Activated CD8-positive, alpha-beta memory T cell treated with anti-CD3 and anti-CD28 coated beads, Interleukin-2, amount 50 U/mL, for 1 hour (primary cell): ENCODE data around the gene ADCY6.

Experiments
- DNase-seq: peaks from one replicate; pipeline ENCODE4 v3.0.0-alpha.2; 2020; ENCODE audit errors: extremely low read depth

Gene ADCY6

DNA sequence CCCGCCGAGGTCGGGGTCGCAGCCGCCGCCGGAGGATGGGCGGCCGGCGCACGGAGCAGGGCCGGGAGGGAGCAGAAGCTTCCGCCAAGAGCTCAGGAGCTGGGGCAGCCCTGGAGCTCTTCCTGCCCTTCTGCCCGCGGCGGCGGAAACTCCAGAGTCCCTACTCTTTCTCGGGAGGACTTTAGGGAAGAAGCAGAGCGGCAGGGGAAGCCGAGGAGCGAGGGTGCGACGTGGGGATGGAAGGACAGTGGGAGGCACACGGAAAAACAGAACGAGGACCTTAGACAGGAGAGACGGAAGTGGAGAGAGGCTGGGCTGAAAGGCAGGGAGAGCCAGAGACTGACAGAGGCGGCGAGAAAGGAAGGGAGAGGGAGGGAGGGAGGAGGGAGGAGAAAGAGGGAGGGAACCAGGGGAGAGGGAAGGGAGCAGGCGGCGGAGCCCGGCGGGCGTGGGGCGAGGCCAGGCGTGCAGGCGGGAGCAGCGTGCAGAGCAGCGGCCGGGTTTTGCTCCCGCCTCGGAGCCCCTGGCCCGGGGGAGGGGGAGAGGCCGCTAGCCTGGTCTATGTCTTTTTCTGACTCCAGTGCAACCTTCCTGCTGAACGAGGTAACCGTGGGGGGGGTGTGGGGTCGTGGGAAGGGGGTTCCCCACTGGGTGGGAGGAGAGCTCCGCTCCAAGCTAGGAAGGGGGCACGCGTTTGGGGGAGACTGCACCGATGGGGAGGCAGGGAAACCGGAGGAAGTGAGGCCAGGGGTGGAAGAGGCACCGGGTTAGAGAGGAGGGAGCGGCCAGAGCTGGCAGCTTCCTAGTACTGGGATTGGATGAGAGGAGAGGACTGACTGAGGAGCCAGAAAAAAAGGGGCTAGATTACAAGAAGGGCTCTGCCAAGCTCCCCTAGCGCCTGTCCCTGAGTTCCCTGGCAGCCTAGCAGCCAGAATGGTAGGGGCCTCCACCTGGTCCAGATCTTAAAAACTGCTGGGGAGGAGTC lies 26.5 kb upstream of the ADCY6 start:
- no peak for DNase-seq

- no peak for DNase-seq
Observed at GRCh38 chr12:48814262-48815125, 25.6 kb upstream of the ADCY6 start.

DNA sequence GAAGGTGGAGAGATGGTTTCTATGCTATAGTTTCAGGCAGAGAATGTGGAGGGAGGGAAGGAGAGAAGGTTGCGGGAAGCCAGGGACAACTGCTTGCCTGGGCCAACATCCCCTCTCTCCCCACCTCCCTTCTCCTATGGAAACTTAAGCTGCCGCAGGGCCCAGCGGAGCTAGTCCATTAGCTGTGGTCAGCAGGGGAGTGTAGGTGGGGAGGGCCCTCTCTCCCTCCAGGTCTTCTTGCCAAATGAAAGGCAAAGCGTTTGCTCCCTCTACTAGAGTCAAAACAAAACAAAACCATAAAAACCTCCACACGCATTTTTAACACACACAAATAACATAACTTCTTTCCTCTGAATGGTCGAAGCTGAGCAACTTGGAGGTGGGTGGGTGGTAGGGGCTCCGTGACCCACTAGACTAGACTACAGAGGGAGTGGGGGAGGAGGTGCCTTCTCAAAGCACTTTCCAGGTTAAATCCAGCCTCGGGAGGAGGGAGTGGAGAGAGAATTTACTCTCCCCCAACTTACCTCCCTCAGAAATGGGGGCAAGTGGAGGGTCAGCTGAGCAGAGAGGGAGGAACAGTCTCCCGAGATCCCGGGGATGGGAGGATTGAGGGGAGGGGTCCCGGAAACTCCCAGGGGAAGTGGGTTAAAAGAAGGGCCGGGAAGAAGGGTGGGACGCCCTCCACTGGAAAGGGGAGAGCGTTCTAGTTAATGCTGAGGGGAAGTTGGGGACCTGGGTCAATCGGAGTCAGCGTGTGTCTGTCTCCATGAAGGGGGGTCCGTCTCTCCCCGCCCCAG lies 24.8 kb upstream of the ADCY6 start:
- no peak for DNase-seq

GRCh38 chr12:48812389-48812788 lies 23.5 kb upstream of the ADCY6 start:
- DNase-seq = no peak

DNA sequence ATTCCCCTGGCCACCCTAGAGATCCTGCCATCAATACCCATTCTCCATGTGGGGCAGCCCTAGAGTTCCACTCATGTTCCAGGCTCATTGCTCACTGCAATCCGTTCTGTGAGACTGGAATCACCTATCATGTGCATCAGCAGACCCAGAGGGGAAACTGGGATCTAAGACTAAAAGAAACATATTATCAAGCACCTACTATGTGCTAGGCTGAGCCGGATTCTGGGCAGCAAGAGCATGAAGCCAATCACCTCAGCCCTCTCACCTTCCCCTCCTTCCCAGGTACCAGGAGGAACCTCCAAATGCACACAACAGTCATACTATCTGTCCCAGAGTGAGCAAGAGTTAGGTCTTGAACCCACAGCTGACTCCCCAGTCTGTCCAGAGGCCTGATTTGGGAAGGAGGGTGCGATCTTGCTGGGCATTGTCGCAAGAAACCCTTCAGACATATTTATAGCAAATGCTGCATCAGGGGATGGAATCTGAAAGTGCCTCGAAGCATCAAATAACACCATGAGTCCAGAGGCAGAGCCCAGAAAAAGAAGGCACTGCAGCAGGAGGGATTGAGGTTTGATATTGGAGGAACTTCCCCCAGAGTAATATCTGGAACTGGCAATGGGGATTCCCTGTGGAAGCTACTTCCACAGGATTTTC lies 22.7 kb upstream of the ADCY6 start:
- DNase-seq = no peak

DNA sequence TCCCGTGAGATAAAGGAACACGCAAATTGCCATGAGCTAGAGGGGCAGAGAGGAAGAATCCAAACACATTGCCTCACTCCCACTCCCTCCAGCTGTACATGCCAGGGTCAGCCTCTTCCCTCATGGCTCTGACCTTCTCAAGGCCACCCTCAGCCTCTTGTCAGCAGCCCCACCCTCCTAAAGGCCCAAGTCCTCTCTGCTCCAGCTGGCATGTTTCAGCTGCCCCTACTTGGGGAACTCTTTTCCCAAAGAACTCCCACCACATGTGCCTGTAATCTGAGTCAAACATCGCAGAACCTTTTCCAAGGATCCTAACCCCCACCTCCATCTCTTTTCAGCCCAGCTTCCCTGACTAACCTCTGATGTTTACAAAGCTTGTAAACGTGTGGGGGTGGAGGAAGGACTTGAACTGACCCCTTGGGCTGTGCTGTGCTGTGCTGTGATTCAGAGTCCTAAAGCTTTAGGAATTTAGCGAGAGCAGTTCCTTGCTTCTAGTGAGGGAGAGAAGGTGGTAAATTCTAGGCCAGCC lies 22.1 kb upstream of the ADCY6 start:
- DNase-seq = no peak

DNA sequence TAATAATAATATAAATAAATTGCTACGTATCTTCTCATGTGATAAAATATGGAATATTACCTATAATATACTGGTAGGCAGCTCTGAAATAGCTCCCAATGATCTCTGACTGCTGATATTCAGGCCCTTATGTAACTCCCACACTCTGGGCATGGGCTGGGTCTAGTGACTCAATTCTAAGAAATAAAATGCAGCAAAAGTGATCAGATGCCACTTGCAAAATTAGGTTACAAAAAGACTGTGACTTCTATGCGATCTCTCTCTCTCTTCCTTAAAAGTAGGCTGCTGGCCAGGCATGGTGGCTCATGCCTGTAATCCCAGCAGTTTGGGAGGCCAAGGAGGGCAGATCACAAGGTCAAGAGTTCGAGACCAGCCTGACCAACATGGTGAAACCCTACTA lies 19.1 kb upstream of the ADCY6 start:
- DNase-seq = no peak

DNA sequence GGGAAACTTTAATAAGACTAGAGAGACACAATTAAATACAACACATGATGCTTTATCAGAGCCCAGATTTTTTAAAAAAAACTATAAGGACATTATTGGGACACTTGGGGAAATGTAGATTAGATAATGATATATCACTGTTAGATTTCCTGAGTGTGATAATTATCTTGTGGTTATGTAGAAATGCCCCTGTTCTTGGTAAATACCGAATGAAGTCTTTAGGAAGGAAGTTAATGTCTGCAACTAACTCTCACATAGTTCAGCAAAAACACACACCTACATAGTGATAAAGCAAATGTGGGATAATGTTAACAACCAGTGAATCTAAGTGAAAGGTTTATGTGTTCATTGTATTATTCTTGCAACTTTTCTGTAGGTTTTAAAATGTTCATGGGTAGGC lies 14.8 kb upstream of the ADCY6 start:
- no peak for DNase-seq

- no peak for DNase-seq
Observed at GRCh38 chr12:48800971-48801370, 12.1 kb upstream of the ADCY6 start.

DNA sequence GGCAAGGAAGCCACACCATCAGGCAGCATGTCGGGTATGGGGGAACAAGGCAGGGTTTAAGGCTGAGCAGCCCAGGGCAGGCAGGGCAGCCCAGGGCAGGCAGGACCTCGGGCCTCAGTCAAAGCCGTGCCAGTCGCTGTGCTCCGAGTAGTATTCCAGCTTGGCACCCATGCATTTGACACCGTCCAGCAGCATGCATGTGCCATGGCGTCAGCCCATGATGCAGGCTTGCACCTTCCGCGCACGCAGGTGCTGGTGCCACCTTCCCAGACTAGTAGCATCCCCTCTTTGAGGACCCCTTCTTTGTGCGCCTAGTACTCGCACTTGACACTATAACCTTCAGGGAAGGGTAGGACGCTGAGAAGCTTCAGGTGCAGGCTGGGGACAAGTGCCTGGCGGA lies 11.6 kb upstream of the ADCY6 start:
- DNase-seq = no peak

DNA sequence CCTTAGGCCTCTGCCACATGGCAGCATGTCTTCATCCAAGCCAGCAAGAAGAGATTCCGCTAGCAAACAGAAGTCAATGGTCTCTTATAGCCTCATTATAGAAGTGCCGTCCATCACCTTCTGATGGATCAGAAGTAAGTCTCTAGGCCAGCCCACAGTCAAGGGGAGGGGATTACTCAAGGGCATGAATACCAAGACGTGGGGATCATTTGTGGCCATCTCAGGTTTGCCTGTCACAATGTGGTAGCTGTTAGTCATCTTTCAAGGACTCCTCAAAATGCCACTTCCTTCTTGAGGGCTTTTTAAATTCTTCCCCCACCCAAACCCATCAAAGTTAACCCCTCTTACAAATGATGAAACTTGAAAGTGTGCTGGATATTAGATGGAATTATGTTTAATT lies 8.1 kb upstream of the ADCY6 start:
- DNase-seq = no peak

- DNase-seq = no peak
Observed at GRCh38 chr12:48795550-48796455, 6.9 kb upstream of the ADCY6 start.

GRCh38 chr12:48794870-48795269 lies 6.0 kb upstream of the ADCY6 start:
- DNase-seq = no peak

GRCh38 chr12:48793696-48794095 lies 4.8 kb upstream of the ADCY6 start:
- DNase-seq = no peak

DNA sequence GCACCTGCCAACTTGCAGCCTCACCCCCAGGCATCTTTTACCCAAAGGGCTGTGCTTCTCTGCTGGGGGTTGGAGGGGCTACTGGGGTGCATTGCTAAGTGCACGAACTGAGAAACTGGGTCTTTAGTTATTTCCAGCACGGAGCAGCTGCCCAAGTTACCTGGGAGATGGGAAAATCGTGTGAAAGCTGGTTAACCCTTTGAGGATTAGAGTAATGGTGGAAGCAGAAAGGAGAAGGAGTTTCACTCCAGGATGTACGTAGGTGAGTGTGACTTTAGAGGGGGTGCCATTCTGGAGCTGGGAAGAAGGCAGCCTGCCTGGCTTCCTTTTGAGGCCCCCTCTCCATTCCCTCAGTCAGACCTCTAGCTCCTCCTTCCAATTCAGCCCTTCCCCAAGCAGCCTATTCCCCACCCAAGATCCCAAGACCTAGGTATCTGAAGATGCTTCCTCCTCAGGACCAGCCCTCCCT lies 1.0 kb upstream of the ADCY6 start:
- DNase-seq = no peak

- no peak for DNase-seq
Observed at GRCh38 chr12:48788524-48788853, 400 bp downstream of the ADCY6 start.

DNA sequence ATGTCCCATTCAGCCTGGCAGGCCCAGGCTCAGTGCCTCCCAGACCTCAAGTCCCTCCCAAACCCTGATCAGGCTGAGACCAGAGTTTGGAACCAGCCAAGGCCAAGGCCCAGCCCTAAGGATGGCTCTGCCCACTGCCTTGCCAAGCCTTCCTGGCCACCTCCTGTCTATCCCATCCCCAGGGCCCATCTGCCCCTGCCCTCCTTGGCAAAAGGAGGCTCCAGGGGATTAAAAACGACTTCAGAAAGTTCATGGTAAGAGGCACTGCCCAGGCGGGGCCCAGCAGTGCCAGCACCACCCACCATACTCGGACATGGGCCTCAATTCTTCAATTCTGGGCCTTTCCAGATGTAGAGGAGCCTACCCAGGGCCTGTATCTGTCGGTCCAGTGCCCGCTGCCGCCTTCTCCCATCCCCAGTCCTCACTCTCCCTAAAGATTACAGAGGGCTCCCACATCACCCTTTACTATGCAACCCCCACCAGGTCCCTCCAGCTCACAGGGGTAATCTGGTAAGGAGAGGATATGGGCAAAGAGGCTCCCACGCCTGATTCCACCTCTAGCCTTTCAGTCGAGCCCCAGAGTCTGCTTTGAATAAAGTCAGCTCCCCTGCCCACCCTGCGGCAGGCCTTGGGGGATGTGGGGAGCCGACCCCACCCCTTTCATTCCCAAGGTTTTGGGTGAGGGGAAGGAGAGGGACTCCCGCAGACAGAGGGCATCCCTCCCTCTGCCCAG lies 932 bp downstream of the ADCY6 start:
- DNase-seq = no peak

DNA sequence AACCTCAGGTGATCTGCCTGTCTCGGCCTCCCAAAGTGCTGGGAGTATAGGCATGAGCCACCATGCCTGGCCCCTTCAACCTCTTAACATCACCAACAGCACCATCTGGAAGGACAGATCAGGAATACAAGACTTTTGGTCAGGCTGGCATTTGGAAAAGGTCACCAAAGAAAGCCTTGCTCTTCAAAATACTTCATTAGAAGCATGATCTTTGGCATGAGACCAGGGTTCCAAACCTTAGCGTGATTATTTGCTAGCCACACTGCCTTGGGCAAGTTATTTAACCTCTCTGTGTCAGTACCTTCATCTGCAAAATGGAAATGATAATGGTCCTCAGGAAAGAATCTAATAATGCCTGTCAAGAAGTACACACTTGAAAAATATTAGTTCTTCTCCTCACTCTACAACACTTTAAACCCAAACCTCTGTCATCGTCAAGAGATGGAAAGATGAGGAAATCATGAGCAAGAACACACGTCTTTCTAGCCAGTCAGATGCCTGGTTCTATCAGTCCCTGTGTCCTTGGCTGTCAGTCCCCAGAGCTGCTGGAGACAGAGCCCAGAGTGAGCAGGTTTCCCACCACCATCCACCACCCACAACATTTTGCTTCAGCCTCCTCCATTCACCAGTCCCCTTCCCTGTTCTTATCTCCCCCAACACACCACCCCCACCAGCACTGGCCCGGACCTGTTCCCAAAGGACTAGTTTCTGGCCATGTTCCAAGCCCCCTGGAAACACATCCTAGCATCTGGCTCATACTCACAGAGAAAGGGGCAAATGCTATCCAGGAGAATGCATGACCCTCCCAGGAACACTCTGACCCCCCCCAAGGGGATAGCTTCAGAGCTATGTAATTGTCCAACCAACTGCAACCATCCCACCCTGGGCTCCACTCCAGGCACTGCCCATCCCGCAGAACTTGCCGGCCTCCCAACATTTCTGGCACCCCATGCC lies 2.0 kb downstream of the ADCY6 start:
- DNase-seq = no peak
